Measurements from ENCODE around the gene HIPK2. TPM values are rescaled to one million over a fixed set of nuclear protein-coding genes. Genes with fewer than 3 reads are reported as not detected.

The HIPK2 gene
- polyA plus RNA-seq, 2 of the 4 experiments (the other 2 are of a cell fraction): 11.3 to 12.1 TPM

- Histone ChIP-seq H3K4me1 (no peaks in the 10 kb centered on the region), H3K27ac (no peak overlapping the region), H3K4me3 (peak overlapping the region; percentile 47; the same call in 2 of the 3 replicates), H3K4me2 (peak overlapping the region; percentile 95), H3K9me3 (no peaks in the 10 kb centered on the region)
- ATAC-seq: peak in 1 of 2 experiments; percentile 13; a peak in 3 of 6 replicates
- CTCF ChIA-PET: no interaction called here
- FAIRE-seq: no peak
- no peak for DNase-seq (ENCODE audit: low read depth in 1 of 2, low spot score in 1 of 2)
- WGBS (ENCODE audit: missing lambda C conversion rate): 67% methylated on average over 11 of the region's 11 CpGs
- no peak for TF ChIP-seq ESRRA (IDR thresholded peaks at IDR 0.05; ENCODE audit: borderline replicate concordance, low read length)
- TF ChIP-seq RAD21 (conservative IDR thresholded peaks at IDR 0.05 in 1 of 2, IDR thresholded peaks at IDR 0.05 in 1 of 2): no peak
- no peak for TF ChIP-seq HMGXB4 (CRISPR knock-in tag; IDR thresholded peaks at IDR 0.05; ENCODE audit: borderline replicate concordance)
- TF ChIP-seq MAFK (IDR thresholded peaks at IDR 0.05; ENCODE audit: partially characterized antibody): no peak
- TF ChIP-seq TP53 (CRISPR knock-in tag; IDR thresholded peaks at IDR 0.05): no peak
- no peak for TF ChIP-seq NR3C1 (IDR thresholded peaks at IDR 0.05)
- TF ChIP-seq SMC3 (IDR thresholded peaks at IDR 0.05): no peak
- TF ChIP-seq, protein P1, sequence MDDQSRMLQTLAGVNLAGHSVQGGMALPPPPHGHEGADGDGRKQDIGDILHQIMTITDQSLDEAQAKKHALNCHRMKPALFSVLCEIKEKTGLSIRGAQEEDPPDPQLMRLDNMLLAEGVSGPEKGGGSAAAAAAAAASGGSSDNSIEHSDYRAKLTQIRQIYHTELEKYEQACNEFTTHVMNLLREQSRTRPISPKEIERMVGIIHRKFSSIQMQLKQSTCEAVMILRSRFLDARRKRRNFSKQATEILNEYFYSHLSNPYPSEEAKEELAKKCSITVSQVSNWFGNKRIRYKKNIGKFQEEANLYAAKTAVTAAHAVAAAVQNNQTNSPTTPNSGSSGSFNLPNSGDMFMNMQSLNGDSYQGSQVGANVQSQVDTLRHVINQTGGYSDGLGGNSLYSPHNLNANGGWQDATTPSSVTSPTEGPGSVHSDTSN (IDR thresholded peaks at IDR 0.05): no peak
- TF ChIP-seq KDM1A (IDR thresholded peaks at IDR 0.05; ENCODE audit: low read depth): no peak
- no peak for TF ChIP-seq FOSL2 (IDR thresholded peaks at IDR 0.05)
- TF ChIP-seq FOSL2 (CRISPR knock-in tag; IDR thresholded peaks at IDR 0.05): no peak
- no peak for TF ChIP-seq MYC (IDR thresholded peaks at IDR 0.05; ENCODE audit: borderline replicate concordance, low read length)
- no peak for TF ChIP-seq KDM5A (IDR thresholded peaks at IDR 0.05)
- no peak for TF ChIP-seq ZFP36 (IDR thresholded peaks at IDR 0.05; ENCODE audit: borderline replicate concordance, partially characterized antibody)
- TF ChIP-seq NFE2L2 (conservative IDR thresholded peaks at IDR 0.05; ENCODE audit: low read length): no peak
- TF ChIP-seq HOXB5 (CRISPR knock-in tag; IDR thresholded peaks at IDR 0.05): no peak
- no peak for TF ChIP-seq HOXB13 (CRISPR knock-in tag; IDR thresholded peaks at IDR 0.05; ENCODE audit: low read depth)
- POLR2A ChIA-PET: no interaction called here
Measured at GRCh38 chr7:139522830-139523198, 255.0 kb downstream of the HIPK2 start.

DNA sequence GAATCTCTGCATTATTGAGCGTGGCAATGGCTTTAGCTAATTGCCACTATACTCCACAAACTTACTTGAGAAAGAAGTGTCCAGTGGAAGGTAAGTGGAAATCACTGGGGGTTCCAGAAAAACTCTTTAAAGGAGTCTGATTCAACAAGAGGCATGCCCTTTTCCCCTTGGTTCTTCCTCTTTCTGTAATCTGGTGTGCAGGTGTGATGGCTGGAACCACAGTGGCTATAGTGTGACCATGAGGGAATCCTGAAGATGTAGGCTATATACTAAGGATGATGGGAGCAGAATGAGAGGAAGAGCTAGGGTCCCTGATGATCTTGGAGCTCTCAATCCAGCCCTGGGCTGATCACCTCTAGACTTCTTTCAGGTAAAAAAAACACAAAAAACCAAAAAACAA is 256.4 kb downstream of the HIPK2 start:
- no peaks in the 10 kb centered on the region for H3K9me3 ChIP-seq
- POLR2A ChIA-PET: interaction anchor here (0.6 kb wide), 1 partner anchor 13 kb away, joined by 3 read pairs; no protein-coding TSS in a partner anchor
- FAIRE-seq (no peak), ATAC-seq (no peak), DNase-seq (ENCODE audit: low read depth in 1 of 2, low spot score in 1 of 2) (no peak)
- CTCF ChIA-PET: interaction anchor here (1.0 kb wide), 1 partner anchor 87 kb away, joined by 3 read pairs; no protein-coding TSS in a partner anchor
- TF ChIP-seq MAZ (IDR thresholded peaks at IDR 0.05; ENCODE audit: borderline replicate concordance, low read depth, low read length): no peak
- no peak for TF ChIP-seq RARB (CRISPR knock-in tag; IDR thresholded peaks at IDR 0.05)
- TF ChIP-seq REST (IDR thresholded peaks at IDR 0.05): no peak
- TF ChIP-seq GATA3 (IDR thresholded peaks at IDR 0.05; ENCODE audit: borderline replicate concordance): no peak
- TF ChIP-seq RCOR1 (IDR thresholded peaks at IDR 0.05; ENCODE audit: low read depth, low read length): no peak
- TF ChIP-seq RFX5 (IDR thresholded peaks at IDR 0.05): no peak
- TF ChIP-seq, protein P1 (IDR thresholded peaks at IDR 0.05): no peak
- no peak for TF ChIP-seq HDAC2 (IDR thresholded peaks at IDR 0.05)
- no peak for TF ChIP-seq MAFK (IDR thresholded peaks at IDR 0.05; ENCODE audit: partially characterized antibody)
- no peak for TF ChIP-seq PHF8 (IDR thresholded peaks at IDR 0.05; ENCODE audit: borderline replicate concordance, low read depth)
- no peak for TF ChIP-seq HMGXB4 (CRISPR knock-in tag; IDR thresholded peaks at IDR 0.05; ENCODE audit: borderline replicate concordance)
- TF ChIP-seq RNF2 (IDR thresholded peaks at IDR 0.05; ENCODE audit: borderline replicate concordance, low read depth): no peak
- TF ChIP-seq MYC (IDR thresholded peaks at IDR 0.05; ENCODE audit: borderline replicate concordance, low read length): no peak
- no peak for TF ChIP-seq KDM5A (IDR thresholded peaks at IDR 0.05)
- H3K4me2 ChIP-seq: no peak overlapping the region
- H3K4me3 ChIP-seq: no peak overlapping the region
- H3K27ac ChIP-seq: no peak overlapping the region
- WGBS (ENCODE audit: missing lambda C conversion rate): 0% methylated on average over 1 of the region's 1 CpG
- no peaks in the 10 kb centered on the region for H3K4me1 ChIP-seq

Measured in A549 (cell line).